H1 (cell line): Measurements from ENCODE around the gene CTXN2. TPM values are rescaled to one million over a fixed set of nuclear protein-coding genes. Genes with fewer than 3 reads are reported as not detected.

Source experiments
- CTCF ChIP-seq, 3 experiments: IDR thresholded peaks; 1 replicate in 2 of 3; 2 replicates in 1 of 3; pipeline versions ENCODE4 v1.5.1 to v1.6.1; 2011; ENCODE audit warnings: low read length in 3 of 3, mild to moderate bottlenecking in 3 of 3, inconsistent platforms in 2 of 3, low read depth in 1 of 3, moderate library complexity in 1 of 3; ENCODE audit not compliant: insufficient read depth in 1 of 3; ENCODE audit errors: control extremely low read depth in 1 of 3
- EGR1 ChIP-seq: IDR thresholded peaks from 2 replicates; pipeline ENCODE4 v1.6.1; 2011; ENCODE audit warnings: low read depth, low read length, borderline replicate concordance
- GABPA ChIP-seq: IDR thresholded peaks from 2 replicates; pipeline ENCODE4 v1.6.1; 2011; ENCODE audit warnings: mild to moderate bottlenecking, low read length, moderate library complexity, borderline replicate concordance; ENCODE audit not compliant: insufficient read depth
- TAF7 ChIP-seq: optimal IDR thresholded peaks from 2 replicates; pipeline ENCODE3; 2011; ENCODE audit warnings: low read depth, mild to moderate bottlenecking, inconsistent platforms, low read length, moderate library complexity, borderline replicate concordance
- polyA plus RNA-seq, 7 experiments: library from polyadenylated mRNA; depleted of rRNA in 3 of 7; stranded (reverse) in 5 of 7; unstranded in 2 of 7; fragments of >200 nt in 5 of 7; fragments of 200-250 nt in 2 of 7; gene quantifications; 1 replicate in 5 of 7; 2 replicates in 1 of 7; 4 replicates in 1 of 7; pipeline versions ENCODE4 v1.2.1 to v1.2.3, GENCODE V29; 2011 to 2013; ENCODE audit warnings: missing spikeins in 2 of 7, mixed read lengths in 2 of 7
- total RNA-seq: library from RNA; stranded (reverse); fragmentation: NEBNext Ultra II Directional; extraction: Animal tissue kit (Norgen Biotek cat#: 25700); gene quantifications from 2 replicates; pipeline ENCODE4 v1.2.1, GENCODE V29; 2021

The CTXN2 gene
- total and polyA plus RNA-seq, 2 of the 8 experiments (the other 6 are each of a cell fraction or from before 2014, with no cell fraction given) = 0.08 TPM; not detected in 1

- TF ChIP-seq CTCF (IDR thresholded peaks at IDR 0.05; ENCODE audit: control extremely low read depth in 1 of 3, insufficient read depth in 1 of 3, low read depth in 1 of 3, low read length in 3 of 3) (no peak), EGR1 (no peak), GABPA (no peak), TAF7 (no peak)
Observed at GRCh38 chr15:48147358-48147757, 44.1 kb upstream of the CTXN2 start (continued).
